Measurements from ENCODE around the gene ITPR2. TPM values are rescaled to one million over a fixed set of nuclear protein-coding genes. Genes with fewer than 3 reads are reported as not detected.

The ITPR2 gene
- total RNA-seq, 1 experiment from 2014 or later, result 14.3 TPM

DNA sequence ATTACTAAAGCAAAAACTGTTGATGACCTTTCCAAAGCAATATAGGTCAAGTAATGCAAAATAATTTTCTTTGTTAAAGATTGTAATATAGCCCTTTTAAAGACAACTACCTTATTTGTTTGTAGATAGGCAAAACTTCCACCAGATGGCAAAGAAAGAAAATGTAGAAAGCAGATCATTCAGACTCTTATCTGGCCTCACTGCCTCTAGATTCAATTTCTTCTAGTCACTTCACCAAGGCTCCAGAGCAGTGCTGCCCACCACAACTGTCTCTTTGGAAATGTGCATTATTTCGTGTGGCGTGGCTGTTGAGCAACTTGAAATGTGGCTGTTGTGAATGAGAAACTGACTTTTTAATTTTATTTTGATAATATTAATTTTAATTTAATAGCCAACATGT lies 127.1 kb downstream of the ITPR2 start:
- ChIA-PET POLR2A (no interaction called here), CTCF (interaction anchor here (0.7 kb wide), 1 partner anchor 179 kb away, joined by 3 read pairs; no protein-coding TSS in a partner anchor)
- Mint-ChIP-seq H3K36me3 (ENCODE audit: insufficient read depth, unreplicated experiment) (no peaks in the 10 kb centered on the region), H3K27me3 (ENCODE audit: insufficient read depth, unreplicated experiment) (no peaks in the 10 kb centered on the region), H3K4me1 (ENCODE audit: insufficient read depth, unreplicated experiment) (no peaks in the 10 kb centered on the region), H3K4me3 (ENCODE audit: unreplicated experiment) (no peak overlapping the region), H3K9me3 (ENCODE audit: unreplicated experiment) (peaks cover 6% of the 10 kb centered on the region), H3K27ac (ENCODE audit: low read depth, unreplicated experiment) (no peak overlapping the region)
- no peak for DNase-seq (ENCODE audit: unreplicated experiment)
- TF ChIP-seq, protein P1, sequence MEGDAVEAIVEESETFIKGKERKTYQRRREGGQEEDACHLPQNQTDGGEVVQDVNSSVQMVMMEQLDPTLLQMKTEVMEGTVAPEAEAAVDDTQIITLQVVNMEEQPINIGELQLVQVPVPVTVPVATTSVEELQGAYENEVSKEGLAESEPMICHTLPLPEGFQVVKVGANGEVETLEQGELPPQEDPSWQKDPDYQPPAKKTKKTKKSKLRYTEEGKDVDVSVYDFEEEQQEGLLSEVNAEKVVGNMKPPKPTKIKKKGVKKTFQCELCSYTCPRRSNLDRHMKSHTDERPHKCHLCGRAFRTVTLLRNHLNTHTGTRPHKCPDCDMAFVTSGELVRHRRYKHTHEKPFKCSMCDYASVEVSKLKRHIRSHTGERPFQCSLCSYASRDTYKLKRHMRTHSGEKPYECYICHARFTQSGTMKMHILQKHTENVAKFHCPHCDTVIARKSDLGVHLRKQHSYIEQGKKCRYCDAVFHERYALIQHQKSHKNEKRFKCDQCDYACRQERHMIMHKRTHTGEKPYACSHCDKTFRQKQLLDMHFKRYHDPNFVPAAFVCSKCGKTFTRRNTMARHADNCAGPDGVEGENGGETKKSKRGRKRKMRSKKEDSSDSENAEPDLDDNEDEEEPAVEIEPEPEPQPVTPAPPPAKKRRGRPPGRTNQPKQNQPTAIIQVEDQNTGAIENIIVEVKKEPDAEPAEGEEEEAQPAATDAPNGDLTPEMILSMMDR (IDR thresholded peaks at IDR 0.05; ENCODE audit: unreplicated experiment), result no peak
- BruUV-seq (replicated peaks), result no TSS peak
- intact Hi-C loops (cut with micrococcal nuclease), result loop anchor here (1.0 to 10.0 kb wide), 2 partner anchors 51 to 126 kb away; no protein-coding TSS in a partner anchor

DNA sequence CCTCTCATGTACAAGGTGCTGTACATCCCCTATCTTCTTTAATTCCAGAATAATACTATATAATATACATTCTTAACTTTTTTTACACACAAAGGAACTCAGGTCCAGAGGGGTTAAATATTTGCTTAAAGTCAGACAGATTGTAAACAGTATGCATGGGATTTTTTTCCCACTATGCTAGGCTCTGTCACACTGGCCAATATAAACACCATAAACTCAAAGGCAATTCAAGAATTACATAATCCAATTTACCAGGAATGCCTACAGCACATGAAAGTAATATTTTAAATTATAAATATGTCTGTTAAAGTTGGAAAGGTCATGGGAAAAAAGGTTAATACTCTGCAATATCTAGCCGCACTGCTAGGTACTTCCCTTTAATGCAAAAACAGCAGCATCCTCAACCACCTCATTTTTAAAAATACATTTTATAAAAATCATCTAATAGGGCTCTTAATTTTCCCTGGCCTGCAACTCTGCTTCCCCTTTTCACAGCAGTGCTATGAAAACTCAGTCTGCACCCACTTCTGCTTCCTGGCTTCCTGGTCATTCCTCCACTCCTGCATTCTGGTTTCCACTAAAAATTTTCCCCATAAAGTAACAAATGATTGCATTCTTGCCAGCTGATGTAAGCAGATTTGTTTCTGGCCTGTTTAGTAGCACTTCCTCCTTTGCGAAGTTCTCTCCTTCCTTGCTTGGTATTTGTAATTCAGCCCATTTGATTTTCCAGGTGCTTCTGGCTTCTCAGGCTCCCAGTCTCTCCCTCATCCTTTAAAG lies 128.1 kb downstream of the ITPR2 start:
- H3K36me3 Mint-ChIP-seq (ENCODE audit: insufficient read depth, unreplicated experiment), result no peaks in the 10 kb centered on the region
- H3K9me3 Mint-ChIP-seq (ENCODE audit: unreplicated experiment), result peaks cover 6% of the 10 kb centered on the region
- no peak overlapping the region for H3K27ac Mint-ChIP-seq (ENCODE audit: low read depth, unreplicated experiment)
- ChIA-PET CTCF (no interaction called here), POLR2A (no interaction called here)
- DNase-seq (ENCODE audit: unreplicated experiment), result no peak
- H3K4me1 Mint-ChIP-seq (ENCODE audit: insufficient read depth, unreplicated experiment), result no peaks in the 10 kb centered on the region
- H3K4me3 Mint-ChIP-seq (ENCODE audit: unreplicated experiment), result no peak overlapping the region
- H3K27me3 Mint-ChIP-seq (ENCODE audit: insufficient read depth, unreplicated experiment), result no peaks in the 10 kb centered on the region
- no TSS peak for BruUV-seq (replicated peaks)
- TF ChIP-seq, protein P1 (IDR thresholded peaks at IDR 0.05; ENCODE audit: unreplicated experiment), result no peak
- intact Hi-C loops (cut with micrococcal nuclease), result loop anchor here (1.0 to 10.0 kb wide), 3 partner anchors 50 to 583 kb away; no protein-coding TSS in a partner anchor

DNA sequence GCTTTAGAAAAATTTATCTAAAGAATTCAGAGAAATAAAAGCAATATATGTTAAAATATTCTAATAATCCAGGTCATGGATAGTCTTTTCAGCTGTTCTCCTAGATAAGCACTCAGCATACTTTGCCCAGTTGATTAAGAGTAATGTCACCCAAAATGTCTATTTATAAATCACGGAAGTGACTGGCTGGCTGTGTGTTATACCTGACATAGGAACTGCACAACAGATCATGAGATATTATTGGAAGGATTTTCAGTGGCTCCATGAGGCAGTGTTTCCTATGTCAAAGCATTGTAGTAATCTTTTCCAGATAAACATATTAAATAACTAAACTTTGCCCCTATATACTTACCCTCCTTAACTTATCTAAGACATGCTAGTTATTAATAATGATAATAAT lies 128.8 kb downstream of the ITPR2 start:
- H3K27ac Mint-ChIP-seq (ENCODE audit: low read depth, unreplicated experiment), result no peak overlapping the region
- no peak for DNase-seq (ENCODE audit: unreplicated experiment)
- H3K4me1 Mint-ChIP-seq (ENCODE audit: insufficient read depth, unreplicated experiment), result peaks cover 2% of the 10 kb centered on the region
- H3K27me3 Mint-ChIP-seq (ENCODE audit: insufficient read depth, unreplicated experiment), result no peaks in the 10 kb centered on the region
- intact Hi-C loops (cut with micrococcal nuclease), result loop anchor here (5.0 to 10.0 kb wide), 2 partner anchors 49 to 582 kb away; no protein-coding TSS in a partner anchor
- peaks cover 6% of the 10 kb centered on the region for H3K9me3 Mint-ChIP-seq (ENCODE audit: unreplicated experiment)
- BruUV-seq (replicated peaks), result no TSS peak
- H3K4me3 Mint-ChIP-seq (ENCODE audit: unreplicated experiment), result no peak overlapping the region
- TF ChIP-seq, protein P1 (IDR thresholded peaks at IDR 0.05; ENCODE audit: unreplicated experiment), result no peak
- POLR2A ChIA-PET, result no interaction called here
- CTCF ChIA-PET, result interaction anchor here (0.6 to 3.1 kb wide), 2 partner anchors 271 to 586 kb away, joined by 3 to 17 read pairs; no protein-coding TSS in a partner anchor
- H3K36me3 Mint-ChIP-seq (ENCODE audit: insufficient read depth, unreplicated experiment), result no peaks in the 10 kb centered on the region

DNA sequence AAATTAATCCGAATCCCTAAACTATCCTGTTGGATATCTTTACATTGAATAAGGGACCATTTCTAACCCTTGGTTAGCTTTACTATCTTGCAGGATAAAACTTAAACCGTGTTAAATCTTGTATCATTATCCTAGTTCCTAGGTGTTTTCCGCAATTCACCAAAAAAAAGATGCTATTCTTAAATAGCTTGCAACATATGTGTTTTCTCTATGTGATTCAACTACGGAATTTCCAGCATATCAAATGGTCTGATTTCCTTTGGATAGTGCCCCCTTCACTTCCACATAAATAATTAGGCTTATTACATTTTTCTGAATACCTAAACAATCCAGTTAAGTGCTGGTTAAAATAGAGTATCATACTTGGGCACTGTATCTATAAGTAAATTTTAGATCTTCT lies 130.3 kb downstream of the ITPR2 start:
- Mint-ChIP-seq H3K4me1 (ENCODE audit: insufficient read depth, unreplicated experiment) (peaks cover 6% of the 10 kb centered on the region), H3K36me3 (ENCODE audit: insufficient read depth, unreplicated experiment) (no peaks in the 10 kb centered on the region), H3K27ac (ENCODE audit: low read depth, unreplicated experiment) (no peak overlapping the region), H3K4me3 (ENCODE audit: unreplicated experiment) (no peak overlapping the region), H3K27me3 (ENCODE audit: insufficient read depth, unreplicated experiment) (no peaks in the 10 kb centered on the region), H3K9me3 (ENCODE audit: unreplicated experiment) (peaks cover 6% of the 10 kb centered on the region)
- intact Hi-C loops (cut with micrococcal nuclease), result loop anchor here (5.0 to 10.0 kb wide), 2 partner anchors 48 to 580 kb away; no protein-coding TSS in a partner anchor
- TF ChIP-seq, protein P1 (IDR thresholded peaks at IDR 0.05; ENCODE audit: unreplicated experiment), result no peak
- POLR2A ChIA-PET, result interaction anchor here (1.0 kb wide), 1 partner anchor 129 kb away, joined by 4 read pairs; no protein-coding TSS in a partner anchor
- DNase-seq (ENCODE audit: unreplicated experiment), result no peak
- CTCF ChIA-PET, result interaction anchor here (0.6 to 3.1 kb wide), 6 partner anchors 9 to 640 kb away, joined by 3 to 17 read pairs (median 3); no protein-coding TSS in a partner anchor
- no TSS peak for BruUV-seq (replicated peaks)
